GM21619 (cell line): ENCODE measurements around the gene MYBPC1.
"Not testable (repeated sequence)": the region's sequence is repeated elsewhere in the genome, so short reads cannot be mapped to it uniquely, and the experiment has no call there.

Experiments
- ATAC-seq: cut with Tn5 transposase; IDR thresholded peaks from one replicate; pipeline ENCODE4 v1.9.1; 2021; ENCODE audit not compliant: unreplicated experiment

MYBPC1 gene

DNA sequence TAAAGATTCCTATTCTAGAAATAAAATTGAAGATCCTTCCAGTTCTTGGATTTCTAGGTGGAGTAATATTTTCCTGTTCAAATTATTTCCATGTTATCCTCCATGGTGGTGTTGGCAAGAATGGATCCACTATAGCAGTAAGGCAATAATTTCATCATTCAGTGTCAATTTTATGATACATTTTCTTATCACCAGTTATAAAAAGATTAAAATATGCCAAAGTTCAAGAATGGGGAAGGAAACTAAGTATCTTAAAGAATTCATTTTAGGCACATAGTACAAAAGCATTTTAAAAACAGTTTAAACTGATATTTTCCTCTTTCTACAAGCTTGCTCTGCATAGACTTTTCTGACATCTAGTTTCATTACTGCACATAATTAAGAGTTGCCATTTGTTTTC lies 125.3 kb downstream of the MYBPC1 start:
- no peak for ATAC-seq

DNA sequence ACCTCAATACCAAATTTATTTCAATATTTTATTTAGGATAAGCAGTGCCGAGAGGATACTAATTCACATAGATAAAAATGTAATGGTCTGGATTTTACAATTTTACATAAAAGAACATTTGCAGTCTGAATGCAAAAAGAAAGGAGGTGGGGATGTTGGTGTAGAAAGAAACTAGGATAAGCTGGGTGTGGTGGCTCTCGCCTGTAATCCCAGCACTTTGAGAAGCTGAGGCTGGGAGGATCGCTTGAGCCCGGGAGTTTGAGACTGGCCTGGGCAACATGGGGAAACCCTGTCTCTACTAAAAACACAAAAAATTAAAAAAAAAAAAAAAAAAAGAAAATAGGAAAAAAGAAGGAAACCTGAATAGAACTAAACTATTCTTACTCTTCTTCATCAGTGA lies 127.6 kb downstream of the MYBPC1 start:
- ATAC-seq, result no peak

DNA sequence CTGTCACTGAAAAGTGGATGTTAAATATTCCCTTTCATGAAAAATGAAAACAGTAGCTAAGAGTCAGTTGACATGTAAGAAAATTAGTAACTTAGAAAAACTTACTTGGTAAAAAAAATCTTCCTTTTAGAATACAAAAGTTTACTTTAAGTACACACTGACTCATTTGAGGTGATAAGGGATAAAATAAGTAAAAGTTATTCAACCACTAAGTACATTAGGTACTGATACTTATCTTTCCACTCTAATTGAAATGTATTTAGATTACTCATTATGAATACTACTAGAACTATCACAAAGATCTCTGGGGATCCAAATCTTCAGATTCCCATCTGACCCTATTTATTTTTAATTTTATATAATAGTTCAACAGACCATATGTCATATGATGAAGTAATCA lies 132.3 kb downstream of the MYBPC1 start:
- no peak for ATAC-seq

DNA sequence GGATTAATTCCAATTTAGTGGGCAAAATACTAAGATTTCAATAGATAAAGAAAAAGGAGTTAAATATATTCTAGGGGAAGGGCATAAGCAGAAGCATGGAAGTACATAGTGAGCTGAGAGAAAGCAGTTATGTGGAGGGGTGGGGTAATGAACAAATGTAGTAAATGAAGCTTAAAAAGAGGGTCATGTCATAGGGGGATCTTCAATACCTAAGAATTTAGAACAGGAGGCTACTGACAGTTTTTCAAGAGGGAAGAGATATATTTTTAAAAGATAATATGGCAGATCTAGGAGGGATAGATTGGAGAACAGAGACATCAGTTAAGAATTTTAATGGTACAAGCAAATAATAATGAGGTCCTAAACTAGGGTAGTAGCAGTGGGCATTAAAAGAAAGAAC lies 135.1 kb downstream of the MYBPC1 start:
- no peak for ATAC-seq

DNA sequence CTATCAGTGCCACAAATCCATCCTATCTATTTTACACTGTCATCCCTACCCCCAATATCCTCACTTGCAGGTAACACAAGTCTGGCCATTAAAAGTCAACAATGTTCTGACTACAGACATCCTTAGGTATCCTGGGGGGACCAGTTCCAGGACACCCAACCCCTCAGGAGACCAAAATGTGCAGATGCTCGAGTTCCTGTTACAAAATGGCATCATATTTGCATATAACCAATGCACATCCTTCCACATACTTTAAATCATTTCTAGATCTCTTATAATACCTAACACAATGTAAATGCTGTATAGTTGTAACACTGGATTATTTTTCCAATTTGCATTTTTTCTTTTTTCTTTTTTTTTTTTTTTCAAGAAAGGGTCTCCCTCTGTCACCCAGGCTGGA lies 137.5 kb downstream of the MYBPC1 start:
- ATAC-seq, result no peak

DNA sequence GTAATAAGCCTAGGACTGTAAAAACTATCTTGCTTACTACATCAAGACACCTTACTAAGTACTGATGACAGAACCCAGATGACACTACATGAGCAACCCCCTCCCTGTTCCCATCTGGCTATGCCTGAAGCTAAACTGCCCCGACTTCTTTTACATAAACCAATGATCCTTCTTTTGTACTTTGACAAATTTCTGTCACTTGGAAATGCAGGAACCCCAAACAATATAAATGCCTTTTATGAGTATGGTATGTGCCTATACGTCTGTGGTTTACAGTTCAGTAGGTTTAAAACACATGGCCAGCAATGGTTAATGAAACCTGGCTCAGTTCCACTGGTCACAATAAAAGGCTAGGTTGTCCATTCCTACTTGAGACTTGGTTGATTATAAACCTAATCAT lies 138.4 kb downstream of the MYBPC1 start:
- no peak for ATAC-seq

DNA sequence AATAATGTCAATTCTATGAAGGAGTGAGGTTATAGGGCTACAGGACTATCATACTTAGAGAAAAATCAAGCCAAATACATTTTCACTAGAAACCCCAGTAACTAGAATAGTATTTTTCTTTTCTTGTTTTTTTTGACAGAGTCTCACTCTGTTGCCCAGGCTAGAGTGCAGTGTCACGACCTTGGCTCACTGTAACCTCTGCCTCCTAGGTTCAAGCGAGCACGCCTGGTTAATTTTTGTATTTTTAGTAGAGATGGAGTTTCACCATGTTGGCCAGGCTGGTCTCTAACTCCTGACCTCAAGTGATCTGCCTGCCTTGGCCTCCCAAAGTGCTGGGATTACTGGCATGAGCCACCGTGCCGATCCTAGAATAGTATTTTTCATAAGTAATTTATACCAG lies 139.7 kb downstream of the MYBPC1 start:
- ATAC-seq, result not testable (repeated sequence)
